C4-2B (cell line): ENCODE results near the gene SYNDIG1.

ENCODE experiments used
- H3K27ac ChIP-seq: fragments of 450-650 bp; 2 replicates; pipeline ENCODE4 v1.5.1; 2017
- CTCF ChIP-seq: fragments of 450-650 bp; conservative IDR thresholded peaks from 2 replicates; pipeline ENCODE4 v1.5.1; 2017; ENCODE audit warnings: mild to moderate bottlenecking
- ZFX ChIP-seq: fragments of 450-650 bp; IDR thresholded peaks from 2 replicates; pipeline ENCODE4 v1.6.1; 2017

SYNDIG1 gene

GRCh38 chr20:24664266-24664986 lies 195.0 kb downstream of the SYNDIG1 start:
- H3K27ac ChIP-seq: no peak overlapping the region
- TF ChIP-seq ZFX (no peak), CTCF (no peak)

DNA sequence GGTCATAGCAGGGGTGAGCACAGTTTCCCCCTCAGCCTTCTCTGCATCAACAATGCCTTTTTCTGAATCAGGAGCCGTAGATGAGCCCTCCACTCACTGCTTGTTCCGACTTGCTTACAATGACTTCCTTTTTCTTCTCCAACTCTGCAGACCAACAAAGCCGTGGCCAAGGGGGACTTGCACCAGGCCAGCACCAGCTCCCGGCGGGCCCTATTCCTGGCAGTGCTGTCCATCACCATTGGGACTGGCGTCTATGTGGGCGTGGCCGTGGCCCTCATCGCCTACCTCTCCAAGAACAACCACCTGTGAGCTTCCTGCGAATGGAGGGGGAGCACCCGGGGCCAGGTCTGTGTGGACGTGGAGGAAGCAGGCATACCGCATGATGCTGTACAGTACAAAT lies 195.8 kb downstream of the SYNDIG1 start:
- H3K27ac ChIP-seq: no peak overlapping the region
- TF ChIP-seq ZFX (no peak), CTCF (no peak)

- TF ChIP-seq CTCF (no peak), ZFX (no peak)
- H3K27ac ChIP-seq: no peak overlapping the region
These were observed 196.3 kb downstream of the SYNDIG1 start for GRCh38 chr20:24665741-24666191.

GRCh38 chr20:24667689-24668383 lies 198.4 kb downstream of the SYNDIG1 start:
- no peak overlapping the region for H3K27ac ChIP-seq
- no peak for TF ChIP-seq ZFX
- TF ChIP-seq CTCF: no peak

GRCh38 chr20:24668384-24668702 lies 198.9 kb downstream of the SYNDIG1 start:
- H3K27ac ChIP-seq: no peak overlapping the region
- TF ChIP-seq CTCF (no peak), ZFX (no peak)

DNA sequence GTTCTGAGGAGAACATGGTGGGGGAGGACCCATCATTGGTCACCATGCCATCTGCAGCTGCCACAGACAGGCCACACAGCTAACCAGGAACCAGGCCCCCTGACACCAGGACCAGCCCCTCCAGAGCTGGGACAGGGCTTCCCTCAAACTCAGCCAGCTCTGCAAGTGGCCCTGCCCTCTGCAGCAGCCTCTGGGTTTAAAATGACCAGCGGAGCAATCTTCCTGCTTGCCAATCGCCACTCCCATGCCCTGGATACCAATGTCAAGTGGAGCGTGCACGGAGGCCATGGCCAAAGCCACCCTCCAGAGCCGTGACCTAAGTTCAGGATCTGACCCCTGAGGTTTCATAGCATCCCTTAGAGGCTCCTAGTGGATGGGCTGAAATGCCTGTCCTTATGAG lies 199.4 kb downstream of the SYNDIG1 start:
- H3K27ac ChIP-seq: no peak overlapping the region
- no peak for TF ChIP-seq CTCF
- TF ChIP-seq ZFX: no peak

- no peak for TF ChIP-seq ZFX
- TF ChIP-seq CTCF: no peak
- no peak overlapping the region for H3K27ac ChIP-seq
These were observed 200.3 kb downstream of the SYNDIG1 start for GRCh38 chr20:24669701-24670100.
